Subcutaneous adipose tissue (tissue), 4 donors: ENCODE results near the gene CTDSPL. TPM values are rescaled to one million over a fixed set of nuclear protein-coding genes. Genes with fewer than 3 reads are reported as not detected.

ENCODE experiments used
- total RNA-seq, 4 donors: library from RNA; depleted of rRNA; stranded (reverse); fragments of >200 nt; gene quantifications; one replicate each; pipeline ENCODE4 v1.1.0, GENCODE V29; 2016
- TF ChIP-seq, protein P1 (sequence below): fragments of 450-650 bp; IDR thresholded peaks from one replicate; pipeline ENCODE4 v1.5.1; 2016; ENCODE audit warnings: low read depth, mild to moderate bottlenecking, control low read depth, antibody characterized with exemption, moderate library complexity

The CTDSPL gene
- total RNA-seq, 4 donors from 2014 or later, result 29.0 to 34.8 (median 30.1) TPM

DNA sequence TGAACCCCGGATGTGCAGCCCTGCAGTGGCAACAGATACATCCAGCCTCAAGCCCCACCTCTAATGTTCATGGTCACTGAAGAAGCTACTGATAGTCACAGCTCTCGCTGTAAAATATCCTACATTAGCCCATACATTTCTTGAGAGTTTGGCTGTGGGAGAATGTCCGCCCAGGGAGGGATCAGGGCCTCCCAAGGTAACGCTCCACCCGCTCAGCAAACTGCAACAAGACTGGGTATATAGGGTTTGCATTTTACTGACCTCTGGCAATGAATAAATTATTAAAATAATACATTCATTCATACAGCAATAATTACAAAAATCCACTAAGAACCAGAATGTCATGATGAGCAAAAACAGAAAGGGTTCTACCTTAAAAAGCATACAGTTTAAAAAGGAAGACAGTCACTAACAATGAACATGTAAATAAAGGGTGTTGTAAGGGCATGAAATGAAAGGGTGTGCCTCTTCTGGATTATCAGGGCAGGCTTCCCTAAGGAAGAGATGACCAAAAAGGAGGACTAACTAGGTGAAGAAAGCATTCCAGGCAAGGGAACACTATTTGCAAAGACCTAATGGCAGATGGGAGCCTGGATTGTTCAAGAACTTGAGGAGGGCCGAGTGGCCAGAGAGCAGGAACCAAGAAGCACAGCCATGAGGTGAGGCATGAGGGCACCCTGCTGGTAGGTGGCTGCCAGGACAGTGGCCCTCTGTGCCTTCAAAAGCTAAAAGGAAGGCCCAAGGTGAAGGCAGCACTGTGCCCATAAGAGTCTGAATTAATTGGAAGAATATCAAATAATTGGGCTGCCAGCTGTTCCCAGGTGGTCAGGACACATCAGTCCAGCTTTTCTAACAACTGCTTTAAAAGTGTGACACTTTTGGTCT, 28.1 kb upstream of the CTDSPL start:
- TF ChIP-seq, protein P1, sequence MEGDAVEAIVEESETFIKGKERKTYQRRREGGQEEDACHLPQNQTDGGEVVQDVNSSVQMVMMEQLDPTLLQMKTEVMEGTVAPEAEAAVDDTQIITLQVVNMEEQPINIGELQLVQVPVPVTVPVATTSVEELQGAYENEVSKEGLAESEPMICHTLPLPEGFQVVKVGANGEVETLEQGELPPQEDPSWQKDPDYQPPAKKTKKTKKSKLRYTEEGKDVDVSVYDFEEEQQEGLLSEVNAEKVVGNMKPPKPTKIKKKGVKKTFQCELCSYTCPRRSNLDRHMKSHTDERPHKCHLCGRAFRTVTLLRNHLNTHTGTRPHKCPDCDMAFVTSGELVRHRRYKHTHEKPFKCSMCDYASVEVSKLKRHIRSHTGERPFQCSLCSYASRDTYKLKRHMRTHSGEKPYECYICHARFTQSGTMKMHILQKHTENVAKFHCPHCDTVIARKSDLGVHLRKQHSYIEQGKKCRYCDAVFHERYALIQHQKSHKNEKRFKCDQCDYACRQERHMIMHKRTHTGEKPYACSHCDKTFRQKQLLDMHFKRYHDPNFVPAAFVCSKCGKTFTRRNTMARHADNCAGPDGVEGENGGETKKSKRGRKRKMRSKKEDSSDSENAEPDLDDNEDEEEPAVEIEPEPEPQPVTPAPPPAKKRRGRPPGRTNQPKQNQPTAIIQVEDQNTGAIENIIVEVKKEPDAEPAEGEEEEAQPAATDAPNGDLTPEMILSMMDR, result no peak

DNA sequence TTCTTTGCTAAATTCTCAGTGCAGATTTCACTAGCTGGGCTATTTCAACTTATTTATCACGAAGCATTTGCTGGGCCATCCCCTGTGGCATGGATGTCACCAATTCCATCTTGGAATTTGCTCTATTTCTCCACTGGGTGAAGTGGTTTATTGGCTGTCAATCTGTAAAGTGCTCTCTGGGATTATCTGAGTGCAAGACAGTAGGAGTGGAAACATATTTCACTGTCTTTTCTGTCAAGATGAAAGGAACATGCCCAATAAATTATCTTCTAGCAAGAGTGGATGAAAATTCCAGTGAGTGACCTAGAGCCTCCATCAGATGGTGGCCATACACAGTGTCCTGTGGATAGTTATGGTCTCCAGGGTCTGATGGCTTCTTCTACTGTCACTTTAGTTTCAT, 25.1 kb upstream of the CTDSPL start:
- TF ChIP-seq, protein P1, result no peak

DNA sequence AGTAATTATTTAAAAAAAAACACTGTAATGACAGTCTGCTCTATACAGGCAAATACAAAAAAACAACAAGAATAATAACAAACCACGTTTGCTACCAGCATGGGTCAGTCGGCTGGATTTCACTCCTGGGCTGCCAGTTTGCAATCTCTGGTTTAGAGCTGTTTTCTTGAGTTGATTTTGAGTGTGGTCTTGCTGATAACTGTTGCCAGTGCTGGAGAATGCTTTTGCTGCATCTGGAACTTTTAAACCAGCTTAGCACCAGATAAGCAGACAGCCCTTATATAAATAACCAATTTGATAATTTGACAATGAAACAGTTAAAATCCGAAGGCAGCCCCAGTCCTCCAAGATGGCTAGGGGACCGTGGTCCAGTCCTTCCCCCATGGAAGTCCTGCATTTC, 14.0 kb upstream of the CTDSPL start:
- TF ChIP-seq, protein P1, result no peak

DNA sequence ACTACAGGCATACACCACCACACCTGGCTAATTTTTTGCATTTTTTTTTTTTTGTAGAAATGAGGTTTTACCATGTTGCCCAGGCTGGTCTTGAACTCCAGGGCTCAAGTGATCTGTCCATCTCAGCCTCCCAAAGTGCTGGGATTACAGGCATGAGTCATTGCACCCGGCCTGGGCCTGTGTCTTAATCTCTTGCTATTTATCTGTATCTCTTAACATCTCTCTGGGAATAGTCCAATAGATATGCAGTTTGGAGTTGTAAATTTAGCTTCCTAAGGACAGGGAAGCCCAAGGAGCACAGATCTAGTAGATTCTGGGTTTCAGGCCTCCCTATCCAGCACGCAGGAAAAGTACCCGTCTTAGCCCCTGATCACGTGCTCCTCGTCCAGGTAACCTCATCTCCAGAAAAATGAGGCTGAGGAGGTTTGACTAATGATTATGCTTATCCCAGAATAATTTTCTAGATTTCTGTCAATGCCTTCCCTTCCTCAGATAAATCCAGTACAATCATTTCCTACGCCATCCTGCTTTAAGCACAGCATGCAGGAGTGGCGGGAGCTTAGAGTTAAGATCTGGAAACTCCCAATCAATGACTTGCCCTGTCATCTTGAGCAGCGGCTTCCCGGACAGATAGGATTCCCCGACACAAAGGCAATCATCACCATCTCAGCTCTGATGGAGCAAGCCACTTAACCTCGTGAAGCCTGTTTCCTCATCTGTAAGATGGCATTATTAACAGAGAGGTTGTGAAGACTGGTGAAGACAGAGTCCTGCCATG, 12.3 kb upstream of the CTDSPL start:
- TF ChIP-seq, protein P1, result no peak

DNA sequence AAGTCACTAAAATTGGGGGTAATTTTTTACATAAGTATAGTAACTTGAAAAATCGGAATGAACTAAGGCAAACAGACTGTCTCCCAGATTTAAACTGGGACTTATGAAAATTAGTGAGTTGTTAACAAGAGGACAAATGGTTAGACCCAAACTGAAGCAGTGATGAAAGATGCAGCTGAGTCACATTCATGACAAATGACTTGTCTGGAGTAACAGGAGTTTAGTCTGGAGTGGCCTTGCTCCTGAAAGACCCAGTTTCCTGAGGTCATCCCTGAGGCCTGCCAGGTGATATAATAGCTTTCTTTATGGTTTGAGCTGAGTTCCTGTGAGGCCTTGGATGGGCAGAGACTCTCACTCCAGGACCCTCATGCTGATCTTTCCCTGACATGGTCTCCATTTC, 9.6 kb upstream of the CTDSPL start:
- TF ChIP-seq, protein P1, result no peak

DNA sequence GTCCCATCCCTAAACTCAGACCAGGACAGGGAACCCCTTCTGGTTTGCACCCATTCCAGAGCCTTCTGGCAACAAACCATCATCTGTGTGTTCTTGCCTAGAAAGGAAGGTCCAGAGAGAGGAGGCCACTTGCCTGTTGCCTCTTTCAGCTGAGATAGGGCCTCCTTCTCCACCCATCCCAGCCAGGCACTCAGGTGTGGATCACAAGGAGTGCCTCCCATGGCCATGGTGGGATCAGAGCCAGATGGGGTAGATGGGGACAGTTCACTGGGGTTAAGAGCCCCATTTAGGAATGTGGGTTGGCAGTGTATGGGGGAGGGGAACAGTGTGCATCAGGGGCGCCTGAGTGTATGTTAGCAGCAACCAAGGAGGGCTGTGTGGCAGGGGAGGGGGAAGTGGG, 8.9 kb upstream of the CTDSPL start:
- TF ChIP-seq, protein P1, result no peak
